HG03280 (cell line): ENCODE data around the gene GPLD1.
"Not testable (repeated sequence)": the region's sequence is repeated elsewhere in the genome, so short reads cannot be mapped to it uniquely, and the experiment has no call there.

Experiments used
- ATAC-seq: cut with Tn5 transposase; IDR thresholded peaks from one replicate; pipeline ENCODE4 v1.9.1; 2021; ENCODE audit warnings: mild to moderate bottlenecking, moderate library complexity; ENCODE audit not compliant: unreplicated experiment

The GPLD1 gene

DNA sequence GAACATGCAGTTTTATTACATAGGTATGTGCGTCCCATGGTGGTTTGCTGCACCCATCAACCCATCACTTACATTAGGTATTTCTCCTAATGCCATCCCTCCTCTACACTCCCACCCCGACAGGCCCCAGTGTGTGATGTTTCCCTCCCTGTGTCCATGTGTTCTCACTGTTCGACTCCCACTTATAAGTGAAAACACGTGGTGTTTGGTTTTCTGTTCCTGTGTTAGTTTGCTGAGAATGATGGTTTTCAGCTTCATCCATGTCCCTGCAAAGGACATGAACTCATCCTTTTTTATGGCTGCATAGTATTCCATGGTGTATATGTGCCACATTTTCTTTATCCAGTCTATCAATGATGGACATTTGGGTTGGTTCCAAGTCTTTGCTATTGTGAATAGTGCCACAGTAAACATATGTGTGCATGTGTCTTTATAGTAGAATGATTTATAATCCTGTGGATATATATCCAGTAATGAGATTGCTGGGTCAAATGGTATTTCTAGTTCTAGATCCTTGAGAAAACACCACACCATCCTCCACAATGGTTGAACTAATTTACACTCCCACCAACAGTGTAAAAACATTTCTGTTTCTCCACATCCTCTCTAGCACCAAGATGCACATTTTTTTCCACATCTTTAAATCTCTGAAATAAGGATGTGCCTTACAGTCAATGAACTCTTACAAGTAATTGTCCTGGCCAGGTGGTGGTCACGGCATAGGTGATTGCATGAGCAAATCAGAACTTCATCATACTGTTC, 104.8 kb downstream of the GPLD1 start:
- not testable (repeated sequence) for ATAC-seq

DNA sequence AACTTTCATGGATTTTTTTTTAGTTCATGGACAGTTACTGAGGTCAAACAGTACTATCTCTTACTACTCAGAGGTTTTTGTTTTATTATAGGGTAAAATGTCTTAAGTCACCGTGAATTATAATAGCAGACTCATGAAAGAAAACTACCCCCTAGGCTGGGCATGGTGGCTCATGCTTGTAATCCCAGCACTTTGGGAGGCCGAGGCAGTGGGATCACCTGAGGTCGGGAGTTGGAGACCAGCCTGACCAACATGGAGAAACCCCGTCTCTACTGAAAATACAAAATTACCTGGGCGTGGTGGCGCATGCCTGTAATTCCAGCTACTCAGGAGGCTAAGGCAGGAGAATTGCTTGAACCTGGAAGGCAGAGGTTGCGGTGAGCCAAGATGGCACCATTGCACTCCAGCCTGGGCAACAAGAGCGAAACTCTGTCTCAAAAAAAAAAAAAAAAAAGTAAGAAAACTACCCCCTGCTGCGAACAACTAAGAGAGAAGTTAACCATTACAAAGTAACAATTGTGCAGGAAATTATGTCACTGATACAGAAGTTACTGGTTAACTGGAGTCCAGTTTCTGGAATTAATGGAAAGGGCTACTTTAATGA, 106.4 kb downstream of the GPLD1 start:
- ATAC-seq: not testable (repeated sequence)

DNA sequence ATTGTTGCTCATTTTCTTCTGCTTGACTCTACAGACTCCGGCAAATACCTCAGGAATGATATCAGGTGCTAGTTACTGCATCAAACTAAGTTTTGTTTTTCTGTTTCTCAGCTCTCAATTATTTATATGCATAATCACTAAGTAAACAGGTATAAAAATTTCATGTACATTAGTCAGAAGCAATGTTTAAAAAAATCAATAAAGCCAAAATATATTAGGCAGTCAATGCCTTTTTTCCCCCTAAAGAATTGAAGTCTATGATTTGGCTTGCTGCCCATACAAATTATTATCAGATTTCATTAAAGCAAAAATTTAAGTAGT, 107.2 kb downstream of the GPLD1 start:
- ATAC-seq: no peak

DNA sequence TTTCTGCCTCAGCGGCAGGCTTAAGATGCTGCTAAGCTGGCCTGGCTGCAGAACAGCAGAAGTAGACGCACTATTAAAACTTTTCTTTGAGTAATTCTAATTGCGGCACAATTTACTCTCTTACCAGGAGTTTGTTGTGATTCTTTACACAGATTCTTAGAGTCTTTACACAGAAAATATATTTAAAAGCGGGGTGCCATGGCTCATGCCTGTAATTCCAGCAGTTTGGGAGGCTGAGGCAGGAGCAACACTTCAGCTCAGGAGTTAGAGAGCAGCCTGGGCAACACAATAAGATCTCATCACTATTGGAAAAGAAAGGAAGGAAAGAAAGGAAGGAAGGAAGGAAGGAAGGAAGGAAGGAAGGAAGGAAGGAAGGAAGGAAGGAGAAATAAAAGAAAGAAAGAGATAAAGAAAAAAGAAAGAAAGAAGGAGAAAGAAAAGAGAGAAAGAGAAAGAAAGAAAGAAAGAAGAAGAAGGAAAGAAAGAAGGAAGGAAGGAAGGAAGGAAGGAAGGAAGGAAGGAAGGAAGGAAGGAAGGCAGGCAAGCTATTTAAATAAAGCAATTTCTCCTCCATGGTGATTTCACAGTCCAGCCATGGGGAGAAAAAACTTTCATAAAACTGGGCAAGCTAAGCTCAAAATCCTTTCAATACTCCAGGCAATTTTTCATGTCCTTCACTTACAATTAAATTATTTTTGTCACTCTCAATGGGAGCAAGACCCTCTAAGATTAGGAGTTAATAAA, 107.7 kb downstream of the GPLD1 start:
- no peak for ATAC-seq

DNA sequence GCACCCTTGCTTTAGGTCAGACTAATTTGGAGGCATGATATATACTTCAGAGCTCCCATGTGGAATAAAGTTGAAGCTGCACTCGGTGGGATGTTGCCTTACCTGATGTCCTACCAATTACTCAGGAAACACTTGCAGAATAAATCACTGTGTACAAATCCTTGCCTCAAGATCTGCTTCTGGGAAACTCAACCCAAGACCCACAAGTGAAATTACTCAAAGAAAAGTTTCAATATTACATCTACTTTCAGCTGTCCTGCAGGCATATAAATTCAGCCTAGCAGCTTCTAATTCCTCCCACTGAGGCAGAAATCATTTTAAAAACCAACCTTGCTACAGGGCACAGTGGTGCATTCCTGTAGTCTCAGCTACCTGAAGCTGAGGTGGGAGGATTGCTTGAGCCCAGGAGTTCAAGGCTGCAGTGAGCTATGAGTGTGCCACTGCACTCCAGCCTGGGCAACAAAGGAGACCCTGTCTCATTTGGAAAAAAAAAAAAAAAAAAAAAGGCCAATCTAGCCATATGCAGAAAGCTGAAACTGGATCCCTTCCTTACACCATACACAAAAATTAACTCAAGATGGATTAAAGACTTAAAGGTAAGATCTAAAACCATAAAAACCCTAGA, 110.8 kb downstream of the GPLD1 start:
- no peak for ATAC-seq
